CD4-positive, alpha-beta T cell (primary cell): Measurements from ENCODE around the gene AFG1L. TPM values are rescaled to one million over a fixed set of nuclear protein-coding genes. Genes with fewer than 3 reads are reported as not detected.
A peak's percentile ranks its signal among the peaks of the same experiment; 100 is the strongest.

Experiments used
- ATAC-seq: fragments of 200-7000 bp; cut with Tn5 transposase; one replicate; pipeline ENCODE4 v1.10.0; 2022; ENCODE audit warnings: mild to moderate bottlenecking; ENCODE audit not compliant: poor library complexity
- CTCF ChIA-PET: fragments of 350-600 bp; sonication (Branson Sonifier 250); formaldehyde crosslinking; loops from one replicate; lab custom pipeline; 2021; ENCODE audit warnings: antibody characterized with exemption, inconsistent platforms; lab: Charles Lee
- POLR2A ChIA-PET: fragments of 350-600 bp; sonication (Branson Sonifier 250); formaldehyde crosslinking; loops from one replicate; lab custom pipeline; 2021; ENCODE audit warnings: antibody characterized with exemption, inconsistent platforms; lab: Charles Lee
- DNase-seq, 14 experiments: peaks; one replicate each; pipeline ENCODE4 v3.0.0-alpha.2; 2013 to 2020; ENCODE audit warnings: mixed read lengths in 2 of 14
- H3K27ac ChIP-seq, 2 donors: one replicate each; pipeline versions ENCODE4 v1.5.1 to v1.7.0; 2013; ENCODE audit warnings: low read length in 2 of 2, low read depth in 1 of 2, mild to moderate bottlenecking in 1 of 2
- H3K27me3 ChIP-seq, 2 experiments: 1 replicate in 1 of 2; 2 replicates in 1 of 2; pipeline versions ENCODE4 v1.6.1 to v1.7.0; 2013; ENCODE audit warnings: low read length in 2 of 2, control low read depth in 1 of 2, mild to moderate bottlenecking in 1 of 2, moderate library complexity in 1 of 2; ENCODE audit not compliant: insufficient read depth in 2 of 2, control insufficient read depth in 1 of 2
- H3K36me3 ChIP-seq: one replicate; pipeline ENCODE4 v1.6.1; 2013; ENCODE audit warnings: low read length, control low read depth; ENCODE audit not compliant: insufficient read depth
- H3K4me1 ChIP-seq: one replicate; pipeline ENCODE4 v1.6.1; 2013; ENCODE audit warnings: low read length, control low read depth; ENCODE audit not compliant: insufficient read depth
- H3K4me3 ChIP-seq: one replicate; pipeline ENCODE4 v1.5.1; 2013; ENCODE audit warnings: mild to moderate bottlenecking, low read length, moderate library complexity
- H3K9me3 ChIP-seq, 2 experiments: 1 replicate in 1 of 2; 2 replicates in 1 of 2; pipeline versions ENCODE4 v1.6.1 to v1.7.0; 2013; ENCODE audit warnings: low read length in 2 of 2, mild to moderate bottlenecking in 2 of 2, control low read depth in 1 of 2, moderate library complexity in 1 of 2; ENCODE audit not compliant: control insufficient read depth in 1 of 2, insufficient read depth in 1 of 2
- H3K27ac Mint-ChIP-seq: one replicate; pipeline ENCODE4 v1.8.0; 2020; ENCODE audit warnings: mixed read lengths
- H3K27me3 Mint-ChIP-seq: one replicate; pipeline ENCODE4 v1.8.0; 2021; ENCODE audit warnings: mixed read lengths
- H3K36me3 Mint-ChIP-seq: one replicate; pipeline ENCODE4 v1.8.0; 2021; ENCODE audit warnings: low read depth, mixed read lengths
- H3K4me1 Mint-ChIP-seq: one replicate; pipeline ENCODE4 v1.8.0; 2021; ENCODE audit warnings: low read depth, mixed read lengths
- H3K4me3 Mint-ChIP-seq: one replicate; pipeline ENCODE4 v1.8.0; 2020; ENCODE audit warnings: mild to moderate bottlenecking, mixed read lengths
- H3K9me3 Mint-ChIP-seq: one replicate; pipeline ENCODE4 v1.8.0; 2020; ENCODE audit warnings: mixed read lengths
- CTCF ChIP-seq: fragments of 200-600 bp; IDR thresholded peaks from one replicate; pipeline ENCODE4 v1.8.0; 2022; ENCODE audit warnings: antibody characterized with exemption, mild to moderate bottlenecking
- intact Hi-C, 2 experiments: fragments of 100-400 bp; cut with DNase I in 1 of 2; cut with micrococcal nuclease in 1 of 2; formaldehyde crosslinking; loops; one replicate each; pipeline versions ENCODE4 v1.15.1 to v1.9.0; 2023 to 2025; cut with DNase I, micrococcal nuclease
- total RNA-seq, 174 experiments: library from RNA in 2 of 174; stranded (reverse) in 2 of 174; gene quantifications; one replicate each; pipeline ENCODE4 v1.2.3 and lab custom pipeline; 2021 to 2026

Gene AFG1L
- total RNA-seq, 2 experiments from 2014 or later = 3.0 to 3.9 TPM

DNA sequence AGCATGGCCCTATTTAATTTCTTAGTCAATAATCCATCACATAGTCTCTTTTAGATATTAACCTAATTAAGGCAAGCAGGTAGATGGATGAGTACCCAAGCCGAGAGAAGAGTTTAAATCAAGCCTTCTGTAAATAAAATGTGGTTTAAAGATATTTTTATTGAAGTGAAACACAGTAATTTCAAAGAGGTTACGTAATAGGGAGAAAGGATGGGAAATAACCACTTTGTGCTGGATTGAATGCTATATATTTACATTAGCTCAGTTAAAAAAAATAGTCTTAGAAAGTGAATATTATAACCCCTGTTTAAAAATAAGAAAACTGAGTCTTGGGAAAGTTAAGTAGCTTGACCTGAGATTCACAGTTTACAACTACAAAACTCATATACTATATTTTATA, 228.8 kb downstream of the AFG1L start:
- intact Hi-C loops = loop anchor here in 1 of 2 experiments (10.0 kb wide), 1 partner anchor 269 kb away; no protein-coding TSS in a partner anchor
- no peaks in the 10 kb centered on the region for H3K4me1 ChIP-seq
- H3K4me3 ChIP-seq = no peak overlapping the region
- DNase-seq = no peak
- no peak overlapping the region for H3K27ac ChIP-seq
- no peak for ATAC-seq
- ChIA-PET CTCF (no interaction called here), POLR2A (no interaction called here)
- Mint-ChIP-seq H3K27ac (no peak overlapping the region), H3K4me3 (no peak overlapping the region), H3K9me3 (no peaks in the 10 kb centered on the region), H3K27me3 (no peaks in the 10 kb centered on the region), H3K4me1 (no peaks in the 10 kb centered on the region), H3K36me3 (peaks cover 19% of the 10 kb centered on the region)
- H3K27me3 ChIP-seq = no peaks in the 10 kb centered on the region
- no peaks in the 10 kb centered on the region for H3K36me3 ChIP-seq
- H3K9me3 ChIP-seq = no peaks in the 10 kb centered on the region
- TF ChIP-seq CTCF = no peak

- peaks cover 16% of the 10 kb centered on the region for H3K36me3 Mint-ChIP-seq
- H3K27ac Mint-ChIP-seq = no peak overlapping the region
- H3K4me1 Mint-ChIP-seq = no peaks in the 10 kb centered on the region
- intact Hi-C loops = loop anchor here in 1 of 2 experiments (10.0 kb wide), 1 partner anchor 270 kb away; no protein-coding TSS in a partner anchor
- Histone ChIP-seq H3K27me3 (no peaks in the 10 kb centered on the region), H3K4me3 (no peak overlapping the region), H3K36me3 (no peaks in the 10 kb centered on the region), H3K27ac (no peak overlapping the region), H3K9me3 (no peaks in the 10 kb centered on the region), H3K4me1 (no peaks in the 10 kb centered on the region)
- CTCF ChIA-PET = no interaction called here
- no peak for ATAC-seq
- no peak for TF ChIP-seq CTCF
- POLR2A ChIA-PET = interaction anchor here (0.6 kb wide), 1 partner anchor 21 kb away, joined by 3 read pairs; no protein-coding TSS in a partner anchor
- H3K9me3 Mint-ChIP-seq = no peaks in the 10 kb centered on the region
- no peak for DNase-seq
- no peaks in the 10 kb centered on the region for H3K27me3 Mint-ChIP-seq
- no peak overlapping the region for H3K4me3 Mint-ChIP-seq
These were observed 229.8 kb downstream of the AFG1L start for GRCh38 chr6:108524528-108525248.

DNA sequence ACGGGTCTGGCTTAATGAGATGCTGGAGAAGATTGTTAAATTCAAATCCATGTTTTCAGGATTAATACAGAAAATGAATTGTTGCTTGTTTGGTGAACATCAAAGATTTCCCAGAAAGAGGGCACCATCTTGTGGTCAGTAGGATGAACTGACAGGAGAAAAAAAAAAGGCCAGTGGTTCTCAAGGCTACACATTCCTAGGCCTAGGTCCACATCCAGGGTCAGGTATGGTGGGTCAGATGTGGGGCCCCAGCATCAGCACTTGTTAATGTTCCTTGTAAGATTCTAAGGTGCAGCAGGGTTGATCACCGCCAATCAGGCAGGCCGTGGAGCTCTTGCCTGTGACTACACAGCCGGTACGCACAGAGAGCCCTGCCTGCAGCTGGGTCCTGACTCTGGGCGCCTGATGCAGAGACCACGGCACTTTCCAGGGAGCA, 231.9 kb downstream of the AFG1L start:
- H3K36me3 ChIP-seq = no peaks in the 10 kb centered on the region
- TF ChIP-seq CTCF = peak; percentile 71
- H3K27ac ChIP-seq = no peak overlapping the region
- ChIA-PET CTCF (no interaction called here), POLR2A (no interaction called here)
- no peaks in the 10 kb centered on the region for H3K9me3 Mint-ChIP-seq
- no peaks in the 10 kb centered on the region for H3K27me3 ChIP-seq
- no peaks in the 10 kb centered on the region for H3K4me1 Mint-ChIP-seq
- peaks cover 12% of the 10 kb centered on the region for H3K36me3 Mint-ChIP-seq
- no peak overlapping the region for H3K4me3 ChIP-seq
- no peaks in the 10 kb centered on the region for H3K4me1 ChIP-seq
- DNase-seq (peak in 3 of 14 experiments; percentile 30 to 56 (median 48)), ATAC-seq (no peak)
- H3K27ac Mint-ChIP-seq = no peak overlapping the region
- intact Hi-C loops = loop anchor here (1.0 to 10.0 kb wide), 5 partner anchors 272 to 852 kb away; no protein-coding TSS in a partner anchor
- no peaks in the 10 kb centered on the region for H3K27me3 Mint-ChIP-seq
- H3K9me3 ChIP-seq = no peaks in the 10 kb centered on the region
- H3K4me3 Mint-ChIP-seq = no peak overlapping the region
